Muscle of arm (tissue), 12 donors: ENCODE data around the gene AMPD2. TPM values are rescaled to one million over a fixed set of nuclear protein-coding genes. Genes with fewer than 3 reads are reported as not detected.

ENCODE experiments used
- DNase-seq: peaks from one replicate; pipeline ENCODE4 v3.0.0-alpha.2; 2013
- polyA plus RNA-seq, 12 donors: library from polyadenylated mRNA; unstranded; fragments of 120-200 nt; gene quantifications; one replicate each; pipeline ENCODE4 v1.2.1, GENCODE V29; 2013; ENCODE audit not compliant: insufficient read length in 12 of 12

Gene AMPD2
- polyA plus RNA-seq, 12 donors: 22.1 to 54.9 (median 33.5) TPM; not detected in 1

DNA sequence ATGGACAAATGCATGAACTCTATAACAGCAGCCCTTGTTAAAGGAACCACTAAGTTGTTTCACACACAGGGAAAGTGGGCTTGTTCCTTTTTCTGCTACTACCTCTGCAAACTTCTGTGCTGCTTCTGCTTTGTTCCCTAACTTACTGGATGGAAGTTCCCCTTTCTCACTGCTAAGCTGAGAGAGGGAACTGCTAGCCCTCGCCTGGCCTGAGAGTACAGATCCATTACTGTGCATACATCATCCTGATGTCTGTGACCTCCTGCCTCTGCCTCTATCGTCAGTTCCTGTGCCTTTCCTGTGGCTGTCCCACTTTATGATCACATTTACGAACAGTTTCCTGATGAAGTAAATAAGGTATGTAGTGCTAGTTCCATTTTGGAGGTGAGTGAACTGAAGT is 3.8 kb upstream of the AMPD2 start:
- DNase-seq: no peak

DNA sequence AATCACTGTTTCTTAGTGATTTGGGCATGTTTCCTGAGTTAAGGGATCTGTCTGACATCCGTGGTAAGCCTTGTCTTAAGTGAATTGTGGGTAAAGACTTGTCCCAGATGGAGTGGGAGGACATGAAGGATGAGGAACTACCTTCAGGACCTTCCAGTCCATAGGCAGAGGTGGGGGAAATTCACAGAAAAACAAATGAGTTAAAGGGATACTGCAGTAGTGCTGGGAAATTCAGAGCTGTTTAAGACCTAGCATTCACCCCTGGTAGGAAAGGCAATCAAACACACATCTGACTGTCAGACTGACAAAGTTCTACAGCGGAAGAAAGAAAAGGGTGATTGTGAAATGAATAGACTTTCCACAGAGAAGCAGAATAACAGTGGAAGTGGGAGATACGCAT is 3.2 kb upstream of the AMPD2 start:
- no peak for DNase-seq

DNA sequence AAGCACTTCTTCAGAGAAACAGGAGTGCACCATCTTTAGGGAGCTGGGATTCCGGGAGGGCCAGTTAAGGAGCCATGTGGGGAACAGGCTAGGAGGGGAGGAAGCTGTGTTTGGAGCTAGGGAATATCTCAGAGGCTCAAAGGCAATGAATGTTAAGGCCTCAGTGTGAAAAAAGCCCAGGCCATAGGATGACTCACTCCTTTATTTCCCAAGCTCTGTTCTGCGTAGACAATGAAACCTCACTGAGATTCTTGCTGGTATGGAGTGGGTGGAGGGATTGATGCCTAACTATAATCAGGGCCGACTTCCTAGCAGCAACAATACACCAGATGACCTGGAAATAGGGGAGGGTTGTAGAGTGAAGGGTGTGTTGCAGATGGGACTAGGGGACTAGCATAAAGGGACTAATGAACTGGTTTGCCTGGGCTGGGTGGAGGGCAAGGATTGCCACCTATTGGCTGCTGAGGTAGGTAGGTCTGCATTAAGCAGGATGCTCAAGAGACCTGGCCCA is 2.3 kb upstream of the AMPD2 start:
- DNase-seq: no peak

DNA sequence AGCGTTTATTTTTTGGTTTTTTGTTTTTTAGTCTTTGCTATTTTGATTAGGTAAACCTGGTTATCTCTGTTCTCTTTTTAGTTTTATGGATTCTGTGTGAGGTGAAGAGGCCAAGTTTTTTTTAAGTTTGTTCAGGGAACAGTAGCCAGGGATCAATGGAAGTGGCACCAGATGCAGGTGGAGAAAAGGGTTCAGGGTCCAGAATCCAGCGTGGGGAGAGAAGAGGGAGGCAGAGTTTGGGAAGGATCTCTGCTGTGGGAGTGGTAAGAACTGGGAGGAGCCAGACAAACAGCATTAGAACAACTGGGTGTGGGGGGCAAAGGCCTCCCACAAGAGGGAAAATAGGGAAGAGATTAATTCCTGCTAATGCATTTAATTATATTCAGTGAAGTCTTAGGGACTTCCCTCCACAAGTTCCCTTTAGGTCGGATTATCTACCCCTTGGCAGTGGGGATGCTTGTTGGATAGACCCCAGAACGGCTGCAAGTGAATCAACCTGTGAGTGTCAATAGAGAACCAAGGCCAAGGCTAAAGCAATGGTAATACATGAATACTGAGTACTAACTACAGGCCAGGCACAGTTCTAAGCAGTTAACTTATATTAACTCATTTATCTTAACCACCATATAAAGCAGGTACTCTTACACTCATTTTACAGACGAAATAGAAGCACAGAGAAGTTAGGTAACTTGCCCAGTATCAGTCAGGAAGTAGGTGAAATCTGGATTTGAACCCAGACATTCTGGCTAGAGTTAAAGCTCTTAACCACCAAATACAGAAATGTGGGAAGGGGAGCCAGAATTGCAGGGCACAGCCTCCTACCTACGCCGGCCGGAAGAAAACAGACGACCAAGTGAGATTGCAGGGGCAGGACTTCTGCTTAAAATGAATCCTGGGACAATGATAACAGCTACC is 719 bp upstream of the AMPD2 start:
- DNase-seq: no peak

DNA sequence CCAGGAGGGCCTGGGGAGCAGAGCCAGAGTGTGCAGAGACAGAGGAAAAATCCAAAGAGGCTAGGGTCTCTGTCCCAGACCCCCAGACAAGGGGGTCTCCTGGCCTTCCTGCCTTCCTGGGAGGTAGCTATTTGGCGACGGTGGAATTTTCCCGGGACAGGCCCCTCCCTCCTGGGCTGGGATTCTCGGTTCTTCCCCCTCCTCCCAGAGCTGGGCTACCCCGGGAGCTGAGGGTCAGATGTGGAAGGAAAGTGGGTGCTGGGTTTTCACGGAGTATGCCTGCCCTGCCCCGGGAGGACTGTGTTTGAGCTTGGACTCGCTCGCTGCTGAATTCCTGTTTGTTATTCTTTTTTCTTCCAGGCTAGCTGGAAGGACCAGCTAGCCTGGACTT is 759 bp downstream of the AMPD2 start:
- DNase-seq: peak; percentile 76

DNA sequence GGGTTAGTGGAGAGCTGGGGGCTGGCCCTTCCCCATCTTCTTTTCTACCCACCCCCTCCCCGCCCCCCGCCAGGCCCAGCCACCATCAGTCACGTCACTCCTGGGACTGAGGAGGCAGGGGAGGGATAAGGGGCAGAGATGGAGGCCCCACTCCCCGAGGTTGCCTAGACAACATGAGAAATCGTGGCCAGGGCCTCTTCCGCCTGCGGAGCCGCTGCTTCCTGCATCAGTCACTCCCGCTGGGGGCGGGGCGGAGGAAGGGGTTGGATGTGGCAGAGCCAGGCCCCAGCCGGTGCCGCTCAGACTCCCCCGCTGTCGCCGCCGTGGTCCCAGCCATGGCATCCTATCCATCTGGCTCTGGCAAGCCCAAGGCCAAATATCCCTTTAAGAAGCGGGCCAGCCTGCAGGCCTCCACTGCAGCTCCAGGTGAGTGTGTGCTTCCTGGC is 1.2 kb downstream of the AMPD2 start:
- DNase-seq: peak; percentile 94

DNA sequence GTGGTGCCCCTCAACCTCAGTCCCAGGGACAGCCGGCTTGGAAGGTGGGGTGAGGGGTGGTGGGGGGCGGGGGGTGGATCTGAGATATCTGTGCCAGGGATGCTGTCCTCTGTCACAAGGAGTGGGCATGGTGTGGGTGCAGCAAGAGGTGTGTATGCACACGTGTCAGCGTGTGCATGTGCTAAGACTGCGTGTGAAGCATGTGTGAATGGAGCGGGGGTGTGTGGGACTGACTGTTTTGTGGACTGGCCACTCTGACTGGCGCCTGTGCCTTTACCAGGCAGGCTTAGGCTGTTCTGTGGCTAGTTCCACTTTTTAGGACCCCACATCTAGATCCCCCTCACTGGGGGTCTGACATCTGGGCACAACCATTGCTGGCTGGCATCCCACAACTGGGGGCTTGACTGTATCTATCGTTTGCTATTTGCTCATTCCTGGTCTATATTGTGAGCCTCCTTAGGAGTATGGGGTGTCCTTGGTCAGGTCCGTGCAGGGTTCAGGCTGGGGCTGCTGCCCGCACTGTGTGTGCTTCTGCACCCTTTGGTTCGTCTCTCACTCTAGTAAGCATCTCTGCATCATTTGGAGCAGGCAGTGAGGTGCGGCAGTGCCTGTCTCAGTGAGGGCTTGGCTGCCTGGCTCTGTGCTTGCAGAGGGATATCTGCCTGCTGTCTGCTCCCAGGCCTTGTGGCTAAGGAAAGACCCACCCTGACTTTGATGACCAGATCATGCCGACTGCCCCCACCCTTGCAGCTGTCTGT is 1.9 kb downstream of the AMPD2 start:
- no peak for DNase-seq

DNA sequence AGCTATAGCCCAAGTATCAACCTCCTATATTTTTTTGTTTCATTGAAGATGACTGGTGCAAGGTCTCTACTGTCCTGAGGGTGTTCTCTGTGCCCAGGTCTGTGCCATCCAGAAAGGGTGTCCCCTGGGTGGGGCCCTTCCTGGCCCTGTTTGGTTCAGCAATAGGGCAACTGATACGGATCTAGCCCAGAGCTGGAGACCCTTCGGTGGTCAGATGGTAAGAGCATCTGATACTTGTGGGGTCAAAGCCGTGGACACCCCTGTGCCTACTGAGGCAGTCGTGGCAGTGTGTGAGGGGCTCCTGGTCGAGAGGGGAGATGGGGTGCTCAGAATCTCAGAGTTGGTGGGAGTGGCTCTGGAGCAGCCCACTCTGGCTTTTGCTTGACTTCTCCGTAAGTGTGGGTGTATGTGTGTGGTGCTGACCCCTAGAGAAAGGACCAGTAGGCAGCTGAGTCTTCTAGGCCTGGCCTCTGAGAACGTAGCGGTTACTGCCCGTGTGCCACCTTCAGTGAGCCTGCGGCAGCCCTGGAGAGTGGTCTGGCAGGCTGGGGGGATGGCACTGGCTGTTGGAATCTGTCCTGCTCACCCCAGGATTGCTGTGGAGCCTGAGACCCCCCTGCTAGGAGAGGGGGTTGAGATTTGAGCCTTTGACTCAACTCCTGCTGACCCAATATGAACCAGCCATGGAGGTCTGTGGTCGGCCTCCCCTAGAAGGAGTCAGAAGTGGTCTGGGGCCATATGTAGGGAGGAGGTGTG is 2.7 kb downstream of the AMPD2 start:
- no peak for DNase-seq

DNA sequence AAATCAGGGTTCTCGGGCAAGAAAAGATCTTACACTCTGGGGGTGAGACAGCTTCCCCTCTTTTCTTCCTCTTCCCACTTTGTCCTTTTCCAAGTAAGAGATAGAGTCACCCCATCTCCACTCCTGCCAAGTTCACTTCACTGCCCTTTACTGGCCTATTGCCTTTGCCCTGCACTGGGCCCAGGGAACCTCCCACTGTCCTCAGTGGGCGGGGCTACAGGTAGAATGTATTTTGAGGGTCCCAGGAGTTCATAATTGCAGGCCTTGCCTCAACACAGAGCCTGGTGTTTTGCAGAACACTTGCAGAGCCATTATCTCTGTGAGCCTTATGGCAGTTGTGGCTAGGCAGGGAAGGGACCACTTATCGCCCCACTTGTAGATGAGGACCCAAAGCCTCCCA is 3.3 kb downstream of the AMPD2 start:
- DNase-seq: no peak

DNA sequence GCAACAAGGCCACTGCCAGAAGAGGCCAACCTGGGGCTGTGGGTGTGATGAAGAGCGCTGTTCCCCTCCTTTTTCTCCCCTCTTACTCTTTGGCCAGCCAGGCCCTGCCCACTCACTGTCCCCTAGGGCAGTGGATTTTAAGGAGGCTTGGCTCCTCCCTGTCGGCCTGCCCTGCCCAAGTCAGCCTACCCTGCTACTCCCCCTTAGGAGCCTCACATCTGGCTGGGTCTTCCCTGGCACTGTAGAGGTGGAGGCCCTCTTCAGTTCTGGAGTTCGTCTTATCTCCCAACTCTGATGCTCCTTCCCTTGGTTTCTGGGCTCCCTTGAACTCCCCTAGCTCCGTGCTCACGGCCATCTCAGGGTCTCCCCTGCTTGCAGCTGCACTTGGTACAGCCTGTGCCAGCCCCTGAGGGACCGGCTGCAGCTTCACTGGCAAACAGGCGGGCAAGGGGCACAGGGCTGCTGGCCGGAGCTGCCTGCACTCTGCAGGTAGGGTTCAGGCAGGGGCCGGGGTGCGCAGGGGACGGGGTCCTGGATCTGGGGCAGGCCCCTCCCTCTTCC is 4.0 kb downstream of the AMPD2 start:
- DNase-seq: no peak

DNA sequence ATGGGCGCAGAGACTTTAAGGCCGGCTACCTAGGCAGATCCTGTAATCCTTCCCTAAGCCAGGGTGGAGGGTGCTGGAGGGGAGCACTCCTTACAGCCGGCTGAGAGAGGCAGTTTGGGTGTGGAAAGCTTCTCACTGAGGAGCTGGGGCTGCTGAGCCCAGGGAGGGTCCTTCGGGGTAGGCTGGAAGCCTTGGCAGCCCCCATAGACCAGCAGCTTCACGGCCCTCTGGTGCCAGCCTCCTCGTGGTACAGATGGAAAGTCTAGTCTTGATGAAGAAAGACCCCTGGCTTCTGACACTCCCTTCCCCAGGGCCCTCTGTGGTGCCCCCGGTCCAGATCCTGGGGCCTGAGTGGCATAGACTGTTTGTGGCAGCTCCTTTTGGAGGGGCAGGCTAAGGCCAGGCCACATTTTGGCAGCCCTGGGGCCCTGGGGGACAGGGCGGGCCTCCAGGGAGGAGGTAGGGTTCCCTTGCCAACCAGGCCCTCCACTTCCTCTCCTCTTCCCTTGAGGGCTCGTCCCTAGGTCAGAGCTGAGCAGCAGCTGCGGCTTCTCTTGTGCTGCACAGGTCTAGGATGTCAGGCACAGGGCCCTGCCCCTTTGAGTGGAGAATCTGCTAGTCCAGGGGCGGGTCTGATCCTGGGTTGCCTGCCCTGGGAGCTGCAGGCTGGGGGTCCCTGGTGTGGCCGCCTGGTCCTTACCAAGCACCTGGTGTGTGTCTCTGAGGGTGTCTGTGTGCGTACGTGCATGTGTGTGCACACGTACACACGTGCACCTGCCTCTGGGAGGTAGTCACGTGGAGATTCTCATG is 4.8 kb downstream of the AMPD2 start:
- no peak for DNase-seq

DNA sequence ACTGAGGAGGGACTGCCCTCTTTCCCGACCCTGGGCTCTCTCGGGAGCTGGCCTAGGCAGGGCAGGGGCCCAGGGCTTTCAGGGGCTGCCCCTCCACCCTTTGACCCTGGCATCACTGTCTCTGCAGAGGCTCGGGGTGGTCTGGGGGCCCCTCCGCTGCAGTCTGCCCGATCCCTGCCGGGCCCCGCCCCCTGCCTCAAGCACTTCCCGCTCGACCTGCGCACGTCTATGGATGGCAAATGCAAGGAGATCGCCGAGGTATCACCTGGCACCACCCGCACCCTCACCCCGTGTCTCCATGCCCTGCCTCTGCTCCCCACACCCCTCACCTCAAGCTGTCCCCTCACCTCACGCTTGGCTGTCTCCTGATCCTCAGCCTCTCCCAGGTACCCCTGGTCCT is 5.5 kb downstream of the AMPD2 start:
- DNase-seq: no peak

DNA sequence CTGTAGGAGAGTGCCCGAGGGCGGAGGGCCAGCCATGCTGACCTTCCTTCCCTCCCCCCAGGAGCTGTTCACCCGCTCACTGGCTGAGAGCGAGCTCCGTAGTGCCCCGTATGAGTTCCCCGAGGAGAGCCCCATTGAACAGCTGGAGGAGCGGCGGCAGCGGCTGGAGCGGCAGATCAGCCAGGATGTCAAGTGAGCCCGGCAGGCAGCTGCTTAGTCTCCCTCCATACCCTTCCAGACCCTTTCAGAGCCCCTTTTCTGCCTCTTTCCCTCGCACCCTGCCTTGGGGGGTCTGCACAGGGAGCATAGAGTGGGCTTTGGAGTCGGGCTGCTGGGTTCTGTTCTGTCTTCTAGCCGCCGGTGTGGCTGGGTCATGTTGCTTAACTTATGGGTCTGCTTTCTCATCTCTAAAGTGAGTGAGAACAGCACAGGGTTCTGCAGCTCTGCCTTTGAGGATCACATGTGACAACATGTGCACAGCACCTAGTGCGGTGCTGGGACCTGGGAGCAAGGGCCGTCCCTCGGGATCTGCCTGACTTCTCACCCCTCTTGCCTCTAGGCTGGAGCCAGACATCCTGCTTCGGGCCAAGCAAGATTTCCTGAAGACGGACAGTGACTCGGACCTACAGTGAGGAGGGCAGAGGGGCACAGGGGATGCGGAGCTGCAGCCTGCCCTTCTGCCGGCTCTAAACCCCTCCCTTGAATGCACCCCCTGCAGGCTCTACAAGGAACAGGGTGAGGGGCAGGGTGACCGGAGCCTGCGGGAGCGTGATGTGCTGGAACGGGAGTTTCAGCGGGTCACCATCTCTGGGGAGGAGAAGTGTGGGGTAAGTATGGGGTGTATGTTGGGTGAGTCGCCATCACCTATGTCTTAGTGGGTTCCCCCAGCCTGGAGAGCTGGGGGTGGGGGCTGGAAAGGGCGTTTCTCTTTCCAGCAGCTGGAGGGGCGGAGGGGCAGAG is 6.2 kb downstream of the AMPD2 start:
- DNase-seq: no peak

DNA sequence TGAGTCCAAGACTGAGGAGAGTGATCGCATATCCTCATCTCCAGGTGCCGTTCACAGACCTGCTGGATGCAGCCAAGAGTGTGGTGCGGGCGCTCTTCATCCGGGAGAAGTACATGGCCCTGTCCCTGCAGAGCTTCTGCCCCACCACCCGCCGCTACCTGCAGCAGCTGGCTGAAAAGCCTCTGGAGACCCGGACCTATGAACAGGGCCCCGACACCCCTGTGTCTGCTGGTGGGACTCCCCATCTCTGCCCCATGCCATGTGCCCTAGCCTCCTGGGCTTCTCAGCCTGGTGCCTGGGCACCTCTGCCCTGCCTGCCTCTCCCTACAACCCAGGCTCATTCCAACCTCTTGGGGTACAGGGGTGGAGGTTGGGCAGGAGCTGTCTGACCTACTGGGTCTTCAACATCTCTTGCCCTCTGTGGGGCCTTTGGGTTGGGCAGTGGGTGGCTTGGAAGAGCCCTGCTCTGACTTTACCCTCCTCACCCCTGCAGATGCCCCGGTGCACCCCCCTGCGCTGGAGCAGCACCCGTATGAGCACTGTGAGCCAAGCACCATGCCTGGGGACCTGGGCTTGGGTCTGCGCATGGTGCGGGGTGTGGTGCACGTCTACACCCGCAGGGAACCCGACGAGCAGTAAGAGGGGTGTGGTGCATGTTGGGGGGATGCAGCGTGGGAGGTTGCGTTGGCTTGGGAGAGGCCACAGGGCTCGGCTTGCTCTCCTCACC is 7.2 kb downstream of the AMPD2 start:
- DNase-seq: no peak

DNA sequence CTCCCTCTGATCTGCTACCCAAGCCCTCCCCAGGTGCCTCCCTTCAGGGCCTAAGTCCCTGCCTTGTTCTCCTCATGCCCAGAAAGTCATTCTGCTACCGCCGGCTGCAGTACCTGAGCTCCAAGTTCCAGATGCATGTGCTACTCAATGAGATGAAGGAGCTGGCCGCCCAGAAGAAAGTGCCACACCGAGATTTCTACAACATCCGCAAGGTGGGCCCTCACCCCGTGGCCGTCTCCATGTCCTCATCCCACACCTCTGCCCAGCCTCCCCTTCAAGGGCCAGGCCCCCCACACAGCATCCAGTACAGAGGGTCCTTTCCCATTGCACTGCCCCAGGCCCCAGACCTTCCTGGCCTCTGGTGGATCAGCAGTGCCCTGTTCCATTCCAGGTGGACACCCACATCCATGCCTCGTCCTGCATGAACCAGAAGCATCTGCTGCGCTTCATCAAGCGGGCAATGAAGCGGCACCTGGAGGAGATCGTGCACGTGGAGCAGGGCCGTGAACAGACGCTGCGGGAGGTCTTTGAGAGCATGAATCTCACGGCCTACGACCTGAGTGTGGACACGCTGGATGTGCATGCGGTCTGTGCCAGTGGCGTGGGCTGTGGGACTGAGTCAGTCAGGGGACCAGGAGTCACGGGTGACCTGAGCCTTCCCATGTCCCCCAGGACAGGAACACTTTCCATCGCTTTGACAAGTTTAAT is 8.2 kb downstream of the AMPD2 start:
- no peak for DNase-seq

DNA sequence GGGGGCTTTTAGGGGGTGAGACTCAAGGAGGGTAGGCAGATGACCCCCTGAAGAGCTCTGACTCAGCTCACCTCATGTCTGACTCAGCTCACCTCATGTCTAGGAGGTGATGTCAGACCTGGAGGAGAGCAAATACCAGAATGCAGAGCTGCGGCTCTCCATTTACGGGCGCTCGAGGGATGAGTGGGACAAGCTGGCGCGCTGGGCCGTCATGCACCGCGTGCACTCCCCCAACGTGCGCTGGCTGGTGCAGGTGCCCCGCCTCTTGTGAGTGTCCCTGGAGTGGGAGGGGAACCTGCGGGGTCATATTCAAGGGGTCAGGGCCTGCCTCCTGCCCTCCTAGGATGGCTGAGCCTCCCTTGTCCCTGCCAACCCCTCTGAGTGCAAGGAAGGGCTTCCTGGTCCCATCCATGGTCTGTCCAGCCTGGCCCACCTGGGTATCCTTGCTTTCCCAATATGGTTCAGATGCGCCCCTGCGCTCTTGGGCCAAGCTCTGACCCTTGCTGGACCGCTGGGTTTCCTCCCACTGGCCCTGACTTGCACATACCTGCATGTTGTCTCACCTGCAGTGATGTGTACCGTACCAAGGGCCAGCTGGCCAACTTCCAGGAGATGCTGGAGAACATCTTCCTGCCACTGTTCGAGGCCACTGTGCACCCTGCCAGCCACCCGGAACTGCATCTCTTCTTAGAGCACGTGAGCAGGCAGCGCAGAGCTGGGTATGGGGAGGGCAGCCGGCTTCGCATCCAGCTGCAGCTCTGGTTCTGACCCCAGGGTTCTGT is 9.1 kb downstream of the AMPD2 start:
- no peak for DNase-seq

DNA sequence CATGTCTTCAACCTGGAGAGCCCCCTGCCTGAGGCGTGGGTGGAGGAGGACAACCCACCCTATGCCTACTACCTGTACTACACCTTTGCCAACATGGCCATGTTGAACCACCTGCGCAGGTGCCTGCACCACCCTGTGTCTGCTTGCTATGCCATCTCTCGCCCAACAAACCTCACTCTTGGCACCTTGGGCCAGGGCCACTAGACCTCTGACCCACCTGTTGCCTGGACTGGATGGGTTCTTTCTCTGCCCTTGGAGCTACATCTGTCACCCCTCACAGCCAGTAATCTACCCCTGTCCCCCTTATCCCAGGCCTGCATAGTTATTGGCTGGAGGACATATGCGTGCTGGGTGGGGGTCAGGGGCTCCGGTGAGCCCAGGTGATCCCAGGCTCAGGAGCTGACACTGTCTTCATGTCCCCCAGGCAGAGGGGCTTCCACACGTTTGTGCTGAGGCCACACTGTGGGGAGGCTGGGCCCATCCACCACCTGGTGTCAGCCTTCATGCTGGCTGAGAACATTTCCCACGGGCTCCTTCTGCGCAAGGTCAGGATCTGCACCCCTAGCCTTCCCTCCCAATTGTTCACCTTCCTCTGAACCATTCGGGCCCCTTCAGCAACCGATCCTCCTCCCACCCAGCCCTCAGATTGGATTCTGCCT is 9.9 kb downstream of the AMPD2 start:
- DNase-seq: no peak
